Activated T-cell treated with anti-CD3 and anti-CD28 coated beads, Interleukin-2, amount 50 U/mL, for 4 hours (primary cell): Measurements from ENCODE around the gene TMEM247. TPM values are rescaled to one million over a fixed set of nuclear protein-coding genes. Genes with fewer than 3 reads are reported as not detected.

ENCODE experiments used
- ATAC-seq, 2 donors: fragments of 200-7000 bp; cut with Tn5 transposase; one replicate each; pipeline ENCODE4 v1.10.0; 2021
- DNase-seq: peaks from one replicate; pipeline ENCODE4 v3.0.0-alpha.2; 2020
- H3K27me3 Mint-ChIP-seq: one replicate; pipeline ENCODE4 v1.8.0; 2021; ENCODE audit warnings: low read depth, mixed read lengths
- H3K36me3 Mint-ChIP-seq: one replicate; pipeline ENCODE4 v1.8.0; 2022; ENCODE audit warnings: mixed read lengths; ENCODE audit not compliant: insufficient read depth
- H3K4me1 Mint-ChIP-seq: one replicate; pipeline ENCODE4 v1.8.0; 2021; ENCODE audit warnings: low read depth, mixed read lengths
- H3K4me3 Mint-ChIP-seq: one replicate; pipeline ENCODE4 v1.8.0; 2021; ENCODE audit warnings: mild to moderate bottlenecking, moderate library complexity, mixed read lengths
- H3K9me3 Mint-ChIP-seq: one replicate; pipeline ENCODE4 v1.8.0; 2021; ENCODE audit warnings: mixed read lengths
- total RNA-seq, 3 donors: library from RNA; stranded (reverse); gene quantifications; one replicate each; pipeline ENCODE4 v1.2.1, GENCODE V29; 2021

Gene TMEM247
- total RNA-seq, 3 donors from 2014 or later: not detected

- Mint-ChIP-seq H3K9me3 (no peaks in the 10 kb centered on the region), H3K36me3 (no peaks in the 10 kb centered on the region), H3K27me3 (peaks cover 3% of the 10 kb centered on the region), H3K4me1 (peaks cover 3% of the 10 kb centered on the region), H3K4me3 (no peak overlapping the region)
- ATAC-seq: no peak
- no peak for DNase-seq
These were observed 10.2 kb downstream of the TMEM247 start for GRCh38 chr2:46489423-46490174.

- DNase-seq (no peak), ATAC-seq (no peak)
- peaks cover 3% of the 10 kb centered on the region for H3K4me1 Mint-ChIP-seq
- no peaks in the 10 kb centered on the region for H3K9me3 Mint-ChIP-seq
- H3K36me3 Mint-ChIP-seq: no peaks in the 10 kb centered on the region
- H3K4me3 Mint-ChIP-seq: no peak overlapping the region
- H3K27me3 Mint-ChIP-seq: no peaks in the 10 kb centered on the region
These were observed 11.3 kb downstream of the TMEM247 start for GRCh38 chr2:46490521-46491141.

GRCh38 chr2:46492301-46492700 lies 12.9 kb downstream of the TMEM247 start:
- Mint-ChIP-seq H3K4me1 (peaks cover 3% of the 10 kb centered on the region), H3K36me3 (no peaks in the 10 kb centered on the region), H3K27me3 (no peaks in the 10 kb centered on the region), H3K9me3 (no peaks in the 10 kb centered on the region), H3K4me3 (no peak overlapping the region)
- DNase-seq (no peak), ATAC-seq (no peak)

- no peaks in the 10 kb centered on the region for H3K9me3 Mint-ChIP-seq
- ATAC-seq: peak in 1 of 2 donors; percentile 41
- no peak for DNase-seq
- H3K36me3 Mint-ChIP-seq: no peaks in the 10 kb centered on the region
- peaks cover 3% of the 10 kb centered on the region for H3K4me1 Mint-ChIP-seq
- peaks cover 3% of the 10 kb centered on the region for H3K27me3 Mint-ChIP-seq
- no peak overlapping the region for H3K4me3 Mint-ChIP-seq
These were observed 14.0 kb downstream of the TMEM247 start for GRCh38 chr2:46493241-46493970.

GRCh38 chr2:46493971-46494250 lies 14.5 kb downstream of the TMEM247 start:
- ATAC-seq (no peak), DNase-seq (no peak)
- Mint-ChIP-seq H3K4me3 (no peak overlapping the region), H3K27me3 (peaks cover 6% of the 10 kb centered on the region), H3K4me1 (peaks cover 3% of the 10 kb centered on the region), H3K9me3 (no peaks in the 10 kb centered on the region), H3K36me3 (no peaks in the 10 kb centered on the region)

- Mint-ChIP-seq H3K4me3 (no peak overlapping the region), H3K36me3 (no peaks in the 10 kb centered on the region), H3K9me3 (no peaks in the 10 kb centered on the region), H3K27me3 (peaks cover 7% of the 10 kb centered on the region), H3K4me1 (peaks cover 5% of the 10 kb centered on the region)
- ATAC-seq (no peak), DNase-seq (no peak)
These were observed 15.2 kb downstream of the TMEM247 start for GRCh38 chr2:46494596-46494995.

GRCh38 chr2:46495231-46496030 lies 16.1 kb downstream of the TMEM247 start:
- Mint-ChIP-seq H3K36me3 (no peaks in the 10 kb centered on the region), H3K27me3 (peaks cover 7% of the 10 kb centered on the region), H3K4me1 (peaks cover 13% of the 10 kb centered on the region), H3K4me3 (no peak overlapping the region), H3K9me3 (no peaks in the 10 kb centered on the region)
- no peak for ATAC-seq
- no peak for DNase-seq

GRCh38 chr2:46497766-46498165 lies 18.4 kb downstream of the TMEM247 start:
- no peaks in the 10 kb centered on the region for H3K9me3 Mint-ChIP-seq
- H3K36me3 Mint-ChIP-seq: no peaks in the 10 kb centered on the region
- ATAC-seq (no peak), DNase-seq (no peak)
- H3K4me1 Mint-ChIP-seq: peaks cover 17% of the 10 kb centered on the region
- H3K4me3 Mint-ChIP-seq: no peak overlapping the region
- peaks cover 7% of the 10 kb centered on the region for H3K27me3 Mint-ChIP-seq

GRCh38 chr2:46498681-46499080 lies 19.3 kb downstream of the TMEM247 start:
- no peak for ATAC-seq
- peaks cover 15% of the 10 kb centered on the region for H3K4me1 Mint-ChIP-seq
- DNase-seq: no peak

GRCh38 chr2:46499392-46499785 lies 20.0 kb downstream of the TMEM247 start:
- H3K4me3 Mint-ChIP-seq: peak overlapping the region; percentile 85
- H3K4me1 Mint-ChIP-seq: peaks cover 14% of the 10 kb centered on the region
- ATAC-seq (no peak), DNase-seq (no peak)
- H3K36me3 Mint-ChIP-seq: no peaks in the 10 kb centered on the region
- H3K9me3 Mint-ChIP-seq: no peaks in the 10 kb centered on the region
- peaks cover 7% of the 10 kb centered on the region for H3K27me3 Mint-ChIP-seq

More at GRCh38 chr2:46498681-46499080, 19.3 kb downstream of the TMEM247 start:
- Mint-ChIP-seq H3K4me3 (peak overlapping the region; percentile 85), H3K36me3 (no peaks in the 10 kb centered on the region), H3K27me3 (peaks cover 7% of the 10 kb centered on the region), H3K9me3 (no peaks in the 10 kb centered on the region)

GRCh38 chr2:46500801-46501200 lies 21.4 kb downstream of the TMEM247 start:
- Mint-ChIP-seq H3K4me1 (peaks cover 14% of the 10 kb centered on the region), H3K9me3 (no peaks in the 10 kb centered on the region), H3K4me3 (peak overlapping the region; percentile 85)

GRCh38 chr2:46502291-46502885 lies 23.0 kb downstream of the TMEM247 start:
- DNase-seq (no peak), ATAC-seq (no peak)
- Mint-ChIP-seq H3K9me3 (no peaks in the 10 kb centered on the region), H3K4me1 (peaks cover 18% of the 10 kb centered on the region), H3K27me3 (peaks cover 7% of the 10 kb centered on the region), H3K36me3 (no peaks in the 10 kb centered on the region), H3K4me3 (no peak overlapping the region)

More at GRCh38 chr2:46500801-46501200, 21.4 kb downstream of the TMEM247 start:
- ATAC-seq (no peak), DNase-seq (no peak)
- no peaks in the 10 kb centered on the region for H3K36me3 Mint-ChIP-seq
- peaks cover 7% of the 10 kb centered on the region for H3K27me3 Mint-ChIP-seq

GRCh38 chr2:46503686-46504085 lies 24.3 kb downstream of the TMEM247 start:
- H3K36me3 Mint-ChIP-seq: no peaks in the 10 kb centered on the region
- H3K9me3 Mint-ChIP-seq: no peaks in the 10 kb centered on the region
- ATAC-seq: no peak
- H3K4me3 Mint-ChIP-seq: no peak overlapping the region
- H3K27me3 Mint-ChIP-seq: peaks cover 2% of the 10 kb centered on the region
- DNase-seq: no peak
- H3K4me1 Mint-ChIP-seq: peaks cover 18% of the 10 kb centered on the region

GRCh38 chr2:46504221-46504620 lies 24.9 kb downstream of the TMEM247 start:
- H3K4me3 Mint-ChIP-seq: no peak overlapping the region
- peaks cover 18% of the 10 kb centered on the region for H3K4me1 Mint-ChIP-seq
- no peaks in the 10 kb centered on the region for H3K36me3 Mint-ChIP-seq
- no peaks in the 10 kb centered on the region for H3K9me3 Mint-ChIP-seq
- no peaks in the 10 kb centered on the region for H3K27me3 Mint-ChIP-seq
- no peak for DNase-seq
- ATAC-seq: no peak
